GM20000 (cell line): ENCODE measurements around the gene AMIGO3.

Experiments
- DNase-seq: peaks from one replicate; pipeline ENCODE4 v3.0.0; 2012; ENCODE audit warnings: low spot score
- CTCF ChIP-seq: IDR thresholded peaks from 2 replicates; pipeline ENCODE4 v1.5.1; 2012; ENCODE audit warnings: mild to moderate bottlenecking, control low read depth; ENCODE audit errors: extremely low read depth, missing control alignments

AMIGO3 gene

GRCh38 chr3:49718858-49719213, 648 bp downstream of the AMIGO3 start:
- TF ChIP-seq CTCF = no peak
- no peak for DNase-seq

GRCh38 chr3:49717959-49718857, 1.3 kb downstream of the AMIGO3 start:
- TF ChIP-seq CTCF = no peak
- DNase-seq = no peak

GRCh38 chr3:49717211-49717958, 2.1 kb downstream of the AMIGO3 start:
- DNase-seq = no peak
- no peak for TF ChIP-seq CTCF

GRCh38 chr3:49716691-49717210, 2.7 kb downstream of the AMIGO3 start:
- TF ChIP-seq CTCF = no peak
- no peak for DNase-seq

GRCh38 chr3:49716169-49716568, 3.3 kb downstream of the AMIGO3 start:
- DNase-seq = no peak

GRCh38 chr3:49715611-49716121, 3.8 kb downstream of the AMIGO3 start:
- TF ChIP-seq CTCF = no peak
- DNase-seq = no peak

More at GRCh38 chr3:49716169-49716568, 3.3 kb downstream of the AMIGO3 start:
- TF ChIP-seq CTCF = no peak
